H1 (cell line): ENCODE results near the gene USP7. TPM values are rescaled to one million over a fixed set of nuclear protein-coding genes. Genes with fewer than 3 reads are reported as not detected.

Experiments
- ATF3 ChIP-seq: IDR thresholded peaks from 2 replicates; pipeline ENCODE4 v1.6.1; 2011; ENCODE audit warnings: low read depth, mild to moderate bottlenecking, low read length; ENCODE audit not compliant: insufficient read depth
- BCL11A ChIP-seq, 2 experiments: IDR thresholded peaks; one replicate each; pipeline ENCODE4 v1.6.1; 2011; ENCODE audit warnings: low read depth in 2 of 2, low read length in 2 of 2, mild to moderate bottlenecking in 2 of 2
- CEBPB ChIP-seq: IDR thresholded peaks from 2 replicates; pipeline ENCODE4 v1.6.1; 2012; ENCODE audit warnings: low read depth, low read length
- KDM1A ChIP-seq: fragments of 200-600, 300-600 bp; sonication (generic); IDR thresholded peaks from 2 replicates; pipeline ENCODE4 v1.7.1; 2016; ENCODE audit warnings: mild to moderate bottlenecking, low read length, borderline replicate concordance
- POLR2AphosphoS5 ChIP-seq: IDR thresholded peaks from 2 replicates; pipeline ENCODE4 v1.6.1; 2011; ENCODE audit warnings: low read depth, low read length
- RAD21 ChIP-seq, 2 experiments: IDR thresholded peaks in 1 of 2; conservative IDR thresholded peaks in 1 of 2; 2 replicates each; pipeline ENCODE4 v1.6.1; 2011; ENCODE audit warnings: low read depth in 2 of 2, low read length in 2 of 2, improper control_type of control experiment in 1 of 2, inconsistent platforms in 1 of 2, mild to moderate bottlenecking in 1 of 2, moderate library complexity in 1 of 2
- RXRA ChIP-seq: IDR thresholded peaks from 2 replicates; pipeline ENCODE4 v1.6.1; 2011; ENCODE audit warnings: low read depth, mild to moderate bottlenecking, low read length, moderate library complexity; ENCODE audit not compliant: insufficient read depth
- SAP30 ChIP-seq: fragments of 300-600 bp; sonication (generic); IDR thresholded peaks from 2 replicates; pipeline ENCODE4 v1.7.1; 2012; ENCODE audit warnings: low read length, moderate library complexity, mild to moderate bottlenecking, inconsistent platforms; ENCODE audit not compliant: insufficient read depth, insufficient replicate concordance
- SP4 ChIP-seq: IDR thresholded peaks from 2 replicates; pipeline ENCODE4 v1.6.1; 2012; ENCODE audit warnings: low read length, inconsistent platforms
- polyA plus RNA-seq, 7 experiments: library from polyadenylated mRNA; depleted of rRNA in 3 of 7; stranded (reverse) in 5 of 7; unstranded in 2 of 7; fragments of >200 nt in 5 of 7; fragments of 200-250 nt in 2 of 7; gene quantifications; 1 replicate in 5 of 7; 2 replicates in 1 of 7; 4 replicates in 1 of 7; pipeline versions ENCODE4 v1.2.1 to v1.2.3, GENCODE V29; 2011 to 2013; ENCODE audit warnings: missing spikeins in 2 of 7, mixed read lengths in 2 of 7
- total RNA-seq: library from RNA; stranded (reverse); fragmentation: NEBNext Ultra II Directional; extraction: Animal tissue kit (Norgen Biotek cat#: 25700); gene quantifications from 2 replicates; pipeline ENCODE4 v1.2.1, GENCODE V29; 2021
- TF ChIP-seq, protein P1 (sequence below): IDR thresholded peaks from 2 replicates; pipeline ENCODE4 v1.6.1; 2012; ENCODE audit warnings: low read length, inconsistent platforms

The USP7 gene
- total and polyA plus RNA-seq, 2 of the 8 experiments (the other 6 are each of a cell fraction or from before 2014, with no cell fraction given), result 21.3 to 211 TPM

DNA sequence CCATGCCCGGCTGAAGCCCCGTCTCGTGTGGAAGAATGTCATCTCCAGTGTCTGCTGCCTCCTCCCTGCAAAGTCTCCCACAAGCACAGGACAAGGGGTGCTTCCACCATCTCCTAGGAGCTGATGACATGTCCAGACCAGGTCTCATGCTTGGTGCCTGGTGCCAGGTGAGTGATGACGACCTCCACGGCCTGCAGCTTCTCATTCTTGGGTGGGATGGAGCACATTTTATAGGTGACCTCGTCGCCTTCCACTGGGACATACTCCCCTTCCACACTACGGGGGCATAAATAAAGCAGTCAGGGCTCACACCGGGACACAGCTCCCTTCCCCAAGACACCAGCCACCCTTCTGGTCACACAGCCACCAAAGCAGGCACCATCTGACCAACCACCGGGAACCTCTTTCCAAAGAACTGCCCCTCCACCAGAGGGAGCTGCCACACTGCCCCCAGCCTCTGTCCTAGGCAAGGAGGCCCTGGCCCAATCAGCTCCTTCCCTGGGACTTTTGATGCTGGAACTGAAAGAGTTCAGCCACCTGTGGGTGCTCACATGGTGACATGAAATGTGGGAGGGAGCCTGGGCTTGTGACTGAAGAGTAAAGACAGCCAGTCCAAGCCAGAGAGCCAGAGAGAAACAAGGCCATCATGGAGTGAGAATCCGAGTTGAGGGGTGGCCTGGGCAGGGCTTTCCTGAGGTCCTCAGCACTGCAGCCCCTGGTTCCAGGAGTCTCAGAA lies 108.5 kb downstream of the USP7 start (continued):
- TF ChIP-seq, protein P1, sequence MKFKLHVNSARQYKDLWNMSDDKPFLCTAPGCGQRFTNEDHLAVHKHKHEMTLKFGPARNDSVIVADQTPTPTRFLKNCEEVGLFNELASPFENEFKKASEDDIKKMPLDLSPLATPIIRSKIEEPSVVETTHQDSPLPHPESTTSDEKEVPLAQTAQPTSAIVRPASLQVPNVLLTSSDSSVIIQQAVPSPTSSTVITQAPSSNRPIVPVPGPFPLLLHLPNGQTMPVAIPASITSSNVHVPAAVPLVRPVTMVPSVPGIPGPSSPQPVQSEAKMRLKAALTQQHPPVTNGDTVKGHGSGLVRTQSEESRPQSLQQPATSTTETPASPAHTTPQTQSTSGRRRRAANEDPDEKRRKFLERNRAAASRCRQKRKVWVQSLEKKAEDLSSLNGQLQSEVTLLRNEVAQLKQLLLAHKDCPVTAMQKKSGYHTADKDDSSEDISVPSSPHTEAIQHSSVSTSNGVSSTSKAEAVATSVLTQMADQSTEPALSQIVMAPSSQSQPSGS, result no peak
- TF ChIP-seq RAD21 (IDR thresholded peaks at IDR 0.05 in 1 of 2, conservative IDR thresholded peaks at IDR 0.05 in 1 of 2; ENCODE audit: low read depth in 2 of 2, low read length in 2 of 2) (peak; percentile 20 to 25; a peak in 3 of 4 replicates), POLR2AphosphoS5 (no peak; the same call in 1 of the 2 replicates), KDM1A (peak; percentile 49; the same call in 1 of the 2 replicates), SP4 (no peak), RXRA (no peak), SAP30 (no peak), CEBPB (no peak), BCL11A (IDR thresholded peaks at IDR 0.05; ENCODE audit: low read depth in 2 of 2, low read length in 2 of 2) (no peak), ATF3 (no peak)
